H1 (cell line): ENCODE results near the gene PLEKHG3. TPM values are rescaled to one million over a fixed set of nuclear protein-coding genes. Genes with fewer than 3 reads are reported as not detected.

ENCODE experiments used
- CHD7 ChIP-seq: fragments of 300-600 bp; sonication (generic); IDR thresholded peaks from 2 replicates; pipeline ENCODE4 v1.7.1; 2012; ENCODE audit warnings: low read length, moderate library complexity, mild to moderate bottlenecking, inconsistent platforms; ENCODE audit not compliant: insufficient replicate concordance
- SAP30 ChIP-seq: fragments of 300-600 bp; sonication (generic); IDR thresholded peaks from 2 replicates; pipeline ENCODE4 v1.7.1; 2012; ENCODE audit warnings: low read length, moderate library complexity, mild to moderate bottlenecking, inconsistent platforms; ENCODE audit not compliant: insufficient read depth, insufficient replicate concordance
- polyA plus RNA-seq, 7 experiments: library from polyadenylated mRNA; depleted of rRNA in 3 of 7; stranded (reverse) in 5 of 7; unstranded in 2 of 7; fragments of >200 nt in 5 of 7; fragments of 200-250 nt in 2 of 7; gene quantifications; 1 replicate in 5 of 7; 2 replicates in 1 of 7; 4 replicates in 1 of 7; pipeline versions ENCODE4 v1.2.1 to v1.2.3, GENCODE V29; 2011 to 2013; ENCODE audit warnings: missing spikeins in 2 of 7, mixed read lengths in 2 of 7
- total RNA-seq: library from RNA; stranded (reverse); fragmentation: NEBNext Ultra II Directional; extraction: Animal tissue kit (Norgen Biotek cat#: 25700); gene quantifications from 2 replicates; pipeline ENCODE4 v1.2.1, GENCODE V29; 2021

PLEKHG3 gene
- total and polyA plus RNA-seq, 2 of the 8 experiments (the other 6 are each of a cell fraction or from before 2014, with no cell fraction given), result 43.4 to 90.6 TPM

- TF ChIP-seq CHD7, result no peak
- no peak for TF ChIP-seq SAP30
Measured at GRCh38 chr14:64682843-64683242, 21.4 kb upstream of the PLEKHG3 start (continued).
